Mucosa of gallbladder (tissue), 1 donor: Measurements from ENCODE around the gene MADCAM1. TPM values are rescaled to one million over a fixed set of nuclear protein-coding genes. Genes with fewer than 3 reads are reported as not detected.

Experiments used
- total RNA-seq: library from RNA; stranded (reverse); gene quantifications from one replicate; pipeline ENCODE4 v1.2.1, GENCODE V29; 2021
- donor health status: DM: no; HTN: no; CAD: no.

The MADCAM1 gene
- total RNA-seq, 1 donor from 2014 or later = 5.8 TPM

Other genes with a start within 250 kb of the MADCAM1 start
- 224 TPM for gene PLPP2, start 205.1 kb upstream of the MADCAM1 start, total RNA-seq
- 27.9 TPM for gene MIER2, start 151.7 kb upstream of the MADCAM1 start, total RNA-seq
- gene C2CD4C, start 87.3 kb upstream of the MADCAM1 start, total RNA-seq = 172 TPM
- gene SHC2, start 35.5 kb upstream of the MADCAM1 start, total RNA-seq = 139 TPM
- gene TPGS1, start 11.0 kb downstream of the MADCAM1 start, total RNA-seq = 33.8 TPM
- 53.3 TPM for gene CDC34, start 35.3 kb downstream of the MADCAM1 start, total RNA-seq
- gene GZMM, start 47.6 kb downstream of the MADCAM1 start, total RNA-seq = 2.7 TPM
- gene BSG, start 76.1 kb downstream of the MADCAM1 start, total RNA-seq = 480 TPM
- gene HCN2, start 93.4 kb downstream of the MADCAM1 start, total RNA-seq = 0.40 TPM
- gene POLRMT, start 137.1 kb downstream of the MADCAM1 start, total RNA-seq = 56.0 TPM
- 0.17 TPM for gene FGF22, start 143.4 kb downstream of the MADCAM1 start, total RNA-seq
- 34.8 TPM for gene RNF126, start 166.7 kb downstream of the MADCAM1 start, total RNA-seq
- gene FSTL3, start 179.9 kb downstream of the MADCAM1 start, total RNA-seq = 39.1 TPM
- not detected for gene PRSS57, start 199.0 kb downstream of the MADCAM1 start, total RNA-seq
- gene PALM, start 212.4 kb downstream of the MADCAM1 start, total RNA-seq = 26.1 TPM